GM12875 (cell line): ENCODE measurements around the gene BMAL1.

Source experiments
- H3K4me3 ChIP-seq: one replicate; pipeline ENCODE4 v1.5.1; 2011; ENCODE audit warnings: low read depth, low read length, control low read depth
- TF ChIP-seq, protein P1 (sequence below): IDR thresholded peaks from 2 replicates; pipeline ENCODE4 v1.5.1; 2011; ENCODE audit warnings: low read depth, mild to moderate bottlenecking, control low read depth, inconsistent platforms, low read length, moderate library complexity, borderline replicate concordance; ENCODE audit not compliant: insufficient read depth

Gene BMAL1

DNA sequence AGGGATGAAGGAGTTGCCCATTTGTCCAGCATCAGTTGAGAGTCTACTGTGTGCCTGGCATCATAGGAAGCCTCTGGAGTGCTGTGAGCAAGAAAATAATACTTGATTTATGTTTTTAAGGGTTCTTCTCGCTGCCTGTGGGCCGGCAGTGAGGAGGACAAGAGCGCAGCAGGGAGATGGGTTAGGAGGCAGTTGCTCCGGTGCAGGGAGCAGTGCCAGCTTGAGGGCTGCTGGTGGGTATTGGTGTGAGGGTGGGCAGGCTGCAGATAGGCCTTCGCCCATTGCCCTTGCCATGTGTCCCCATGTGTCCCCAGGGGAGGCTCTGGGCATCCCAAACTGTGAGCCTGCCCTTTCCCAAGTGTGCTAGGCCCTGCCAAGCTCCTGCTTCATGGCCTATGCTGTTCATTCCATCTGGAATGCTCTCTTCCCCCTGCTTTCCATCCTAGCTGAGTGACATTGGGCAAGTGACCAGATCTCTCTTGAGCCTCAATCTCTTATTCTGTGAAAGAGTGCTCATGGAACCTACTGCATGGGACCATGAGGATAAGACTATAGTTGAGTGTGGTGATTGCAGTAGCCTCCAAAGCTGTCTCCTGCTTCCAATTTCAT, 19.8 kb downstream of the BMAL1 start:
- no peak overlapping the region for H3K4me3 ChIP-seq
- TF ChIP-seq, protein P1, sequence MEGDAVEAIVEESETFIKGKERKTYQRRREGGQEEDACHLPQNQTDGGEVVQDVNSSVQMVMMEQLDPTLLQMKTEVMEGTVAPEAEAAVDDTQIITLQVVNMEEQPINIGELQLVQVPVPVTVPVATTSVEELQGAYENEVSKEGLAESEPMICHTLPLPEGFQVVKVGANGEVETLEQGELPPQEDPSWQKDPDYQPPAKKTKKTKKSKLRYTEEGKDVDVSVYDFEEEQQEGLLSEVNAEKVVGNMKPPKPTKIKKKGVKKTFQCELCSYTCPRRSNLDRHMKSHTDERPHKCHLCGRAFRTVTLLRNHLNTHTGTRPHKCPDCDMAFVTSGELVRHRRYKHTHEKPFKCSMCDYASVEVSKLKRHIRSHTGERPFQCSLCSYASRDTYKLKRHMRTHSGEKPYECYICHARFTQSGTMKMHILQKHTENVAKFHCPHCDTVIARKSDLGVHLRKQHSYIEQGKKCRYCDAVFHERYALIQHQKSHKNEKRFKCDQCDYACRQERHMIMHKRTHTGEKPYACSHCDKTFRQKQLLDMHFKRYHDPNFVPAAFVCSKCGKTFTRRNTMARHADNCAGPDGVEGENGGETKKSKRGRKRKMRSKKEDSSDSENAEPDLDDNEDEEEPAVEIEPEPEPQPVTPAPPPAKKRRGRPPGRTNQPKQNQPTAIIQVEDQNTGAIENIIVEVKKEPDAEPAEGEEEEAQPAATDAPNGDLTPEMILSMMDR: no peak

DNA sequence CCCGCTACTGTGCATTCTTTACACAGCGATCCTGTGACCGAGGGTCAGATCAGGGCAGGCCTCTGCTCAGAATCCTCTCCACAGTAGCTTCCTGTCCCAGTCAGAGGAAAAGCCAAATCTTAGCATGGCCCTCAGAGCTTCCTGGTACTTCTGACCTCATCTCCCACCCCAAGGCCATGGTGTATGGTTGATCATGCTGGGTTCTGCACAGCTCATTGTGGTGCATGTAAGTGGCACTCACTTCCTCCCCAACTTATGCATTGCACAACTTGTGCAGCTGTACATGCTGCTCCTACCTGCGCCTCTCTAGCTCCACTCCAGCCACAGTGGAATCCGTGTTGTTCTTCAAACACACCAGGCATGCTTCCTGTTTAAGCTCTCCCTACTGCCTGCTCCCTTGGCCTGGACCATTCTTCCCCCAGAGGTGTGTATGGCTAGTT, 20.3 kb downstream of the BMAL1 start:
- H3K4me3 ChIP-seq: no peak overlapping the region
- TF ChIP-seq, protein P1: no peak

DNA sequence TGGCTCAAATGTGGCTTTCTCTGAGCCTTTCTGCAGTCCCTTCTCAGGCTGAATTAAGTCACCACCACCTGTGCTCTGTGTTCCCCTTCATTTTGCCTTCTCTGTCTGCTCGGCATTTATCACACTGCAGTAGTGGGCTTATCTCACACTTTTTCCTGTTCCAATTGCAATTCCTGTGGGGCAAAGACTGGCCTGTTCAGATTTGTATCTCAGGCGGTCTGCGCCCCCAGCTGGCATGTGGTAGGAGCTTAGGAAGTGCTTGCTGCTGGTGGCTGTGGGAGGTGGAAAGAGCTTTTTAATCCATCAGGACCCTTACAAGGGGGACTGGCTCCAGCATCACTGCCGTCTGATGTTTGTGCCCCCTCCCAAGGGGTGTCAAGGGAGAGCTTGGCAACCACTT, 21.2 kb downstream of the BMAL1 start:
- no peak overlapping the region for H3K4me3 ChIP-seq
- TF ChIP-seq, protein P1: no peak

DNA sequence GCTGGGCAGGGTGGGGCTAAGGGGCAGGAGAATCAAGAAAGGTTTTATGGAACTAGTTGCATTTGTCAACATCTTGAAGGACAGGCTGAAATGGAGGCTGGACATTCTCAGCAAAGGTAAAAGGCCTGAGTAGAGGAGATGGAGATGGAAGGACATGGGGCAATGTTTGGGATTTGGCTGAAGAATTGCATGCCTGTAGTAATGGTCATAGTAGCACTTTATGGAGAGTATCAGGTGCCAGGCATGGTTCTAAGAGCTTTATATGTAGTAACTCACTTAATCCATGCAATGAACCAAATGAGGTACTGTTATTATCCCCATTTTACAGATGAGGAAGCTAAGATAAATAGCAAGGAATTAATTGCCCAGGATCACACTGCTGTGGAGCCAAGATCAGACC, 23.9 kb downstream of the BMAL1 start:
- no peak overlapping the region for H3K4me3 ChIP-seq
- TF ChIP-seq, protein P1: no peak

GRCh38 chr11:13302420-13302958, 24.9 kb downstream of the BMAL1 start:
- no peak overlapping the region for H3K4me3 ChIP-seq
- TF ChIP-seq, protein P1: no peak

GRCh38 chr11:13303668-13304649, 26.4 kb downstream of the BMAL1 start:
- no peak overlapping the region for H3K4me3 ChIP-seq
- TF ChIP-seq, protein P1: no peak
